GM21367 (cell line): ENCODE data around the gene KLK8.
"Not testable (repeated sequence)": the region's sequence is repeated elsewhere in the genome, so short reads cannot be mapped to it uniquely, and the experiment has no call there.

ENCODE experiments used
- ATAC-seq: cut with Tn5 transposase; IDR thresholded peaks from one replicate; pipeline ENCODE4 v1.9.1; 2021; ENCODE audit not compliant: unreplicated experiment

Gene KLK8

GRCh38 chr19:50984416-50984815 lies 17.0 kb downstream of the KLK8 start:
- not testable (repeated sequence) for ATAC-seq

- no peak for ATAC-seq
These were observed 17.6 kb downstream of the KLK8 start, which contains the start of gene KLK7 for GRCh38 chr19:50983625-50984292. KLK7 (minus strand) TSS chr19:50983917; CDS start chr19:50982399, 1,518 bp downstream.

- ATAC-seq = no peak
These were observed 19.2 kb downstream of the KLK8 start for GRCh38 chr19:50982186-50982585.

GRCh38 chr19:50981587-50982146 lies 19.7 kb downstream of the KLK8 start:
- ATAC-seq = no peak

GRCh38 chr19:50980208-50980607 lies 21.2 kb downstream of the KLK8 start:
- no peak for ATAC-seq

GRCh38 chr19:50979758-50980157 lies 21.6 kb downstream of the KLK8 start:
- ATAC-seq = no peak

- no peak for ATAC-seq
These were observed 22.5 kb downstream of the KLK8 start for GRCh38 chr19:50978772-50979390.

- ATAC-seq = no peak
These were observed 23.8 kb downstream of the KLK8 start for GRCh38 chr19:50977626-50978025.

- ATAC-seq = no peak
These were observed 25.6 kb downstream of the KLK8 start for GRCh38 chr19:50975766-50976165.

- ATAC-seq = no peak
These were observed 26.5 kb downstream of the KLK8 start for GRCh38 chr19:50974702-50975556.

- no peak for ATAC-seq
These were observed 28.5 kb downstream of the KLK8 start for GRCh38 chr19:50972795-50973376.

GRCh38 chr19:50969810-50970209 lies 31.6 kb downstream of the KLK8 start:
- not testable (repeated sequence) for ATAC-seq

GRCh38 chr19:50969413-50969760 lies 32.0 kb downstream of the KLK8 start, which contains the start of gene KLK6:
KLK6 (minus strand) TSS chr19:50969591; CDS start chr19:50968104, 1,487 bp downstream.
- ATAC-seq = no peak

- ATAC-seq = no peak
These were observed 32.5 kb downstream of the KLK8 start for GRCh38 chr19:50968716-50969412.

GRCh38 chr19:50967929-50968715 lies 33.3 kb downstream of the KLK8 start:
- no peak for ATAC-seq

- ATAC-seq = no peak
These were observed 37.1 kb downstream of the KLK8 start for GRCh38 chr19:50964266-50964665.

- no peak for ATAC-seq
These were observed 38.0 kb downstream of the KLK8 start for GRCh38 chr19:50963381-50963780.

- ATAC-seq = no peak
These were observed 39.2 kb downstream of the KLK8 start for GRCh38 chr19:50962245-50962644.

- no peak for ATAC-seq
These were observed 41.5 kb downstream of the KLK8 start for GRCh38 chr19:50959731-50960500.
